ENCODE results near the gene TBXAS1.
"Not testable (repeated sequence)": the region's sequence is repeated elsewhere in the genome, so short reads cannot be mapped to it uniquely, and the experiment has no call there.

The TBXAS1 gene

DNA sequence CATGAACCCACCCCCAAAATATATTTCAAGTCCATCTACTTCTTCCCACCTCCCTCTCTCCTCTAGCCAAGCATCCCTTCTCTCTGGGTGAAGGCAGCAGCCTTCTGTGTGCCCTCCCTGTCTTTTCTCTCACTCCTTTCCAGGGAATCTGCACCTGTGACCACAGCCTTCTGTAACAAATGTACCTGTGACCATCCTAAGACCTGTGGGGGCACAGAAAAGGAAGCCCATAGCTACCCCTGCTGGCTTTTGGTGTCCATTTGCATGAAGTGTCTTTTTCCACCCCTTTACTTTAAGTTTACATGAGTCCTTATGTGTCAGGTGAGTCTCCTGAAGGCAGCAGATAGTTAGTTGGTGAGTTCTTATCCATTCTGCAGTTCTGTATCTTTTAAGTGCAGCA, 2.0 kb upstream of the TBXAS1 start:
- DNase-seq: no peak

DNA sequence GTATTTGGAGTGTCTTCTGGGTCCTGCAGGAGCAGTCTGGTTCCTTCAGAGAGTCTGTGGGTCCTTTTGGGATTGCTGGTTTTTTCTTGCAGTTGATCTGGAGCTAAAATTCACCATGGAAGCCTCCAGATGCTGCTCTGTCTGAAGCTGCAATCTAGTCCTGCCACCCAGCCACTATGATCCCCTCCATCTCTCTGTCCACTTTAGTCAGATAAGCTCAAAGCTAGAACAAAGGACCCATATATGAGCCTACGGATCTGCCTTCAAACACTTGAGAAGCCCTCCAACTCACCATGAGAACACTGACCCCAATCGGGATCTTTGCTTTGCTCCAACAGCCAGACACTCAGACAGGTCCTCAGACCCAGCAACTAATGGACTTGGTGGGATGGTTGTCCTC, 618 bp upstream of the TBXAS1 start:
- no peak for DNase-seq

DNA sequence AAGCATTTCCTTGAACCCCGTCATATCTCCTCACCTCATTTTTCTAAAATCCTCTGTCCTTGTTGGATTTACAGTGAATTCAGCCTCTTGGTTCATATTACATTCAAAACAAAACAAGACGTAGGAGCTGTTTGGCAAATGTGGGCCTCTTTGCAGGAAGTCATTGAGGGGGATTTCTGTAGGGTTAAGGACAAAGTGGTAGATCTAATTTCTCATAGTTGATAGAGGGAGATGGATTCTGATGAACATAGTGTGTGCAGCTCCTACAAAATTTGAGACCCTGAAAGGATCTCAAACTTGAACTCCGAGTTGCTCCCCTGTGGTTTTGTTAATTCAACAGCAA, 682 bp downstream of the TBXAS1 start:
- DNase-seq: no peak

DNA sequence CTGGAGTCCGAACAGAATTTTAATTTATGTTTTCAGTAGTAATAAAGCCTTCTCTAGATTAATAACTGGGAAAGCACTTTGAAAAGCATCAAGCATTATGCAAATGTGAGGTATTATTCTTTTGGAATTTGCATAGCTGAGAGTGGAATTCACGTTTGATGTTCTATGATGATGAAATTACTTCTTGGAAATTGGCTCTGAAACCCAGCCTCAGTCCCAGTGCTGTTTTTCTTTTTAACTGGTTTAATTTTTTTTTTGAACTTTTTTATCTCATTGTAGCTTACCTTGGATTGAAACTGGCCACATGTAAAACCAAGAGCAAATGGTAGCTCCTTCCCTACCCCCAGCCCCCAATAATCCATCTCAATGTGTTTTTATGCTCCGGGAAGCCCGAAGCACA, 1.2 kb downstream of the TBXAS1 start:
- DNase-seq: no peak

DNA sequence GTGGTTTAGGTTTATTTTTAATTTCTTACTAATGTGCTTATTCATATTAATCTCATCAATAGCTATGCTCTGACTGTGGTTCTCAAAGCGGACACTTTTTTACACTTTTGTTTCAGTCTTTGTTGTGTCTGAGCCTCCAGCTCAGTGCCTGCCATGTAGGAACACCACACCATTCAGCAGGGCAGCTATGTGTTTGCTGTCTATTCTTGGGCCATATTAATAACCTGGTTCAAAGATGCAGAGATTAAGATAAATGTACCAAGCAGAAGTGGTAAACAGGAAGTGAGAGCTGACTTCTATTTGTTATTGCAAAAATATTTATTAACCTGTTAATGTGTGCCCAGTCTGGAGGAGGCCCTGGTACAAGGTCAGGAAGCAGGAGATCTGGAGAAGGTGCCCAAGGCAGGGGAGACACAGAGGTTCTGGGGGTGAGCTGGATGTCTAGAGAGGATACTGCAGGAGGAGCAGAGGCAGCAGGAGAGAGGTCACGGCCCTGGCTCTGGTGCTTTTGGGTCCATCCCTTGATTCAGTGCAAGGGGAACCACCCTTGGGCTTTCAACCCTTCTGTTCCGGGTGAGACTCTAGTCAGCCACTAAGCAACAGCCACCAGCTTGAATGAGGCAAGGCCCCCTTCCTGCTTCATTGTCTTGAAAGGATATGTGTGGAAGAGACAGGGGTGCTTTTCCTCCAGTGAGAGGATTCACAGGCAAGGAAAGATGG, 1.9 kb downstream of the TBXAS1 start:
- DNase-seq: no peak

DNA sequence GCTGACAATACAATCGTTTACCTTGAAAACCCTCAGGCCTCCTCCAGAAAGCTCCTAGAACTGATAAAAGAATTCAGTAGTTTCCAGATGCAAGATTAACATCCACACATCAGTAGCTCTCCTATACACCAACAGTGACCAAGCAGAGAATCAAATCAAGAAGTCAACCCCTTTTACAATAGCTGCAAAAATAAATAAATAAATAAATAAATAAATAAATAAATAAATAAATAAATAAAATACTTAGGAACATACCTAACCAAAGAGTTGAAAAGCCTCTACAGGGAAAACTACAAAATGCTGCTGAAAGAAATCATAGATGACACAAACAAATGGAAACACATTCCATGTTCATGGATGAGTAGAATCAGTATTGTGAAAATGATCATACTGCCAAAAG, 6.8 kb downstream of the TBXAS1 start:
- DNase-seq: not testable (repeated sequence)

DNA sequence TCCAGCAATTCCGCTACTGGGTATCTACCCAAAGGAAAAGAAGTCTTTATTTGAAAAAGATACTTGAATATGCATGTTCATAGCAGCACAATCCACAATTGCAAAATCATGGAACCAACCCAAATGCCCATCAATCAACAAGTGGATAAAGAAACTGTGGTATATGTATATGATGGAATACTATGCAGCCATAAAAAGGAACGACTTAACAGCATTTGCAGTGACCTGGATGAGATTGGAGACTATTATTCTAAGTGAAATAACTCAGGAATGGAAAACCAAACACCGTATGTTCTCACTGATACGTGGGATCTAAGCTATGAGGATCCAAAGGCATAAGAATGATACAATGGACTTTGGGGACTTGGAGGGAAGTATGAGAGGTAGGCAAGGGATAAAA, 8.2 kb downstream of the TBXAS1 start:
- DNase-seq: not testable (repeated sequence)

DNA sequence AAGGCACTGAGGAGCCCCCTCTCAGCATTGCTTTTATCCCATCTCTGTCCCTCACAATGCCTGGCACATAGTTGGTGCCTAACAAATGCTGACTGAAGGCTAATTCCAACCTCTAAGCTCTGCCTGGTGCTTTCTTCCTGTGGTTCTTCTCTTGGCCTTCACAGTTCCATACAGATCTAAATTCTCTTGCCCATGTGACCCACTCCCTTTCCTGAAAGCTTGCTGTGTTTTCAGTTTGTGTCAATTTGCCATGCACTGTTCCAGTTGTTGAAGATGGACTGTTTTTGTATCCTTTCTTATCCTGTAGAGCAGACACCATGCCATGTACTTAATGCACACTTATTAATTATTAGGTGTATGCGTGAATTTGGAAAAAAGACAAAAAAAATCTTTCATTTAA, 9.2 kb downstream of the TBXAS1 start:
- no peak for DNase-seq

DNA sequence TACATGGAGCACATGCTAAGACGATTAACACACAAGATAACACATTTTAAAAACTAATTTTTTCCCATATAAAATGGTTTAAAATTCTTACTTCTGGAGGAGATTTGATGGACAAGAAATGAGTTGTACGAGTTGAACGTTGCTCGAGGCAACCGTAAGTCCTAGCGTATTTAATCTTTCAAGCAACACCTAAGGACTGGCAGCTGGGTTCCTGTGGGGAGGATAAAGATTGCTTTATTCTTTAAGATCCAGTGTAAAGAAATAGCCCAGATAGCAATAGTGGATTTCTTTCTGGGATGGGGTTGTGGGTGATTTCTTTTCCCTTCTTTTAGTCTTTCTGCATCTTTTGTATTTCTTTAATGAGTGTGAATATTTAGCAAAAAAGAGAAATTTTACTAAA, 9.8 kb downstream of the TBXAS1 start:
- no peak for DNase-seq

DNA sequence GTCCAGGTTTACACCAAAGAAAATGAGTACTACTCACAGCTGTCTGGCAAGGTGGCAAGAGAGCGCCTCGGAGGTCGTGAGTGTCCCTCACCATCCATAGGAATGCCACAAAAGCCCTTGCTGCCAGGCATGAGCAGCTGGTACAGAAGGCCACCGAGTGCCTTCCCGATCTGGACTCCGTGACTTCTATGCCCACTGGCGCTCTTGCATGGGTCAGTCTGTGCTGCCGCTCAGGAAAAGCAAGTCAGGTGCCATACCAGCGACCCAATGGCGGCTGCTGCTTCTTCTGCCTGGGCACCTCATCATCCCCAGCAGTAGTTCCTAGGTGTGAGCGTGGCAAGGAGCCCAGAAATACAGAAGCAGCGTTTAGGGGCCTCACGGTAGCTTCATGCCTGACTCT, 11.7 kb downstream of the TBXAS1 start:
- DNase-seq: no peak

DNA sequence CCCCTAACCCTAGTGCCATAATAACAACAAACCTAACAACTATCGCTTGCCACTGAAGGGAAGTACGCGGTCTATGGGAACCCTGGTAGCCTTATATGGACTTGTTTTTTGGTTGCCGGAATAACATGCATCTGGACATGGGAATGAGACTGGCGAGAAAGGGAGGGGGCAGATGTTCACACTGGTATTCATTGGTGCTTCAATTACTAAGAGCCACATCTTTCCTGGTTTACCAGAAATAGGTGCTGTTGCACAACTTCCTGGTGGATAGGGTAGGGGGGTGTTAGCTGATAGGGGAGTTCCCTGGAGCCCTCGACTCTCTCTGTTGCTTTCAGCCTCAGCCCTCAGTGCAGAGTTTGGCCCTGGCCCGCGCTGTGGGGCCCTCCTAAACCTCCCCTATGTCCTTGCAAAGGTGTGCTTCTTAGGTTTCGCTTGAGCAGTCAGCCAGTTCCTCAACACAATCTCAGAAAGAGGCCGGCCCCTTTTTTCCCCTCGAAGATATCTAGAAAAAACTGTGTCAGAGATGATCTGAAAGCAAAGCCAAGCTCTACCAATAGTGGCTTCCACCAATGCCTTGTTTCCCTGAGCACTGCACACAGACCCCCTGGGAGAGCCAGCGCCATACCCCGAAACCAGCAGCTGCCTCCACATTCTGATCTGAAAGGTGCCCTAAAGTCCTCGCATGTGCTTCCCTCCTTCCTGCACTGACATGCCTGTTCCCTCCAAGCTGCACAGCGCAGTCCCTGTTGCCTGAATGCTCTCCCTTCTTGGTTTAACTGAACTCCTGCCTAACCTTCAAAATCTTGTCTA, 13.5 kb downstream of the TBXAS1 start:
- no peak for DNase-seq

DNA sequence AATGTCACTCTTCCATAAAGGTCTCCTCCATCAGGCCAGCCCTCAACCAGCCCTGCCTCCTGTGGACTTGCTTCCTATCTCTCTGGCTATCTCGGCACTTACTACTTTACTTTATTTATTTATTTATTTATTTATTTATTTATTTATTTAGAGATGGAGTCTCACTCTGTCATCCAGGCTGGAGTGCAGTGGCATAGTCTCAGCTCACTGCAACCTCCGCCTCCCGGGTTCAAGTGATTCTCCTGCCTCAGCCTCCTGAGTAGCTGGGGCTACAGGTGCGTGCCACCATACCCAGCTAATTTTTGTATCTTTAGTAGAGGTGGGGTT, 14.1 kb downstream of the TBXAS1 start:
- not testable (repeated sequence) for DNase-seq

DNA sequence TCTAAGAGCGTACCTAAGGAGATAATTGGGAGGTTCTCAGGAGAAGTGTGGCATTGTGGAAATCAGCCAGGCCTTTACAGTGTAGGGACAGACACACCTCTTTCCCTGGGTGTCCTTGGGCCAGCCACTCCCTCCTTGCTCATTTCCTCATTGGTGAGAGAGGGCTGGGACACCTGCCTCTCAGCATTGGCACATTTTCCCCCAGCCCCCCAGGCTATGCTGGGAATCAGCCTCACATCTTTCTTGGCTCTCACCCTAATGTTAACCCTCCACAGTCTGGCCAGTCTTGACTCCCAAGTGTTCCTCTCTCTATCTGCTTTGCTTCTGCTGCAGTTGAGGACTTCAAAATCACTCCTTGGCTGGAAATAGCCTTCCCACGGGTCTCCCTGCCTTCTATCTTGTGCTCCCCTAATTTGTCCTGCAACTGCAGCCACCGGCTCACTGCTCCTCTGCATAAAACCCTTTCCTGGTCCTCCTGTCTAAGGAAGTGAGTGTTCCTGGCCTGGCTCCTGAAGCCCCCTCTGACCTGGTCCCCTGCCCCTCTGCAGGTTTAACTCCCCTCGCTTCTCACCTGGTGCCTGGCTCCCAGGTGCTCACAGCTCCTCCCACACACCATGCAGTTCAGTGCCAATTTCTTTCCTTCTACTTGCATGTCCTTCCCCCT, 15.8 kb downstream of the TBXAS1 start:
- DNase-seq: no peak

DNA sequence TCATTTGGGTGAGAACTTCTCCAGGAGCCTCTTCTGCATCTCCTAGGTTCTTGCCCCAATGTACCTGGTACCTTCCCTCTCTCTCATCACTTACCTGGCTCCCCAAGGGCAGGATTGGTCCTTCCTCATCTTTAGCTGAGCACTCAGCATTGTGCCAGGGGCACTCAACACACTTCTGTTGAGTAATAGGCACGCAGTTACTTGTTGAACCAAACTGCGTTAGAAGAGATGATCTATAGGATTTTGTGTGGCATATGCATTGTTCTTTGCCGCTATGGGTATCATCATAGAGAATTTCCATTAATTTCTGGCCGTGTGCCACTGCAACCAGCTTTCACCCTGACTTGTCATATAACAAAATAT, 16.4 kb downstream of the TBXAS1 start:
- no peak for DNase-seq

DNA sequence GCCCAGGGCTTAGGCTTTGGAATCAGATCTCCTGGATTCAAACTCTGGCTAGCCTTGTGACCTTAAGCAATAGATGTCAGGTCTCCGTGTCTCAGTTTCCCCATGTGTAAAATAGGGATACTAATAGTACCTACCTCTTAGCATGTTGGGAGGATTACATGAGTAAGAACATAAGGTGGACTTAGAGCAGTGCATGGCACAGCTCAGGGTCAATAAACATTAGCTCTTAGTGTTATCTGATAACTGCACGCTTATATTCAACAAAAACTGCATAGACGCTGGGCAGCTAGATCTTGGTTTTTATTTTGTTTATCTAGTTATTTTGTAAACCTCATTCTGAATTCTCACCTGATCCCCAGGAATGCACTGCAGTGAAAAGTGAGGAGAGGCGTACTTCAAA, 17.2 kb downstream of the TBXAS1 start:
- no peak for DNase-seq

DNA sequence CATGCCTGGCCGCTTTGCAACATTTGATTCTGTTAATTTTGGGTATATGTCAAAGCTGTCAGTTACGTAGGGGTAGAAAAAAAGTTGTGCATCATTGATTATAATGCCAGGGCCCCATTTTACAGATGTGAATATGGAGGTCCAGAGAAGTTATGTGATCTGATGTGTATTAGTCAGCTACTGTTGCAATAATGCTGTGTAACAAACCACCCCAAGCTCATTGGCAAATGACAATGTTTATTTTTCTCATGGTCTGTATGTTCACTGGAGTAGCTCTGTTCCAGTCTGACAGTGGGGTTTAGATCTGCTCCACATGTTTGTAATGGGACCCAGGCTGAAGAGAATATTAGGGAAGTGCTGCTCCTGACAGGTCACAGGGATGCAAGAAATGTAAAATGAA, 19.2 kb downstream of the TBXAS1 start:
- no peak for DNase-seq

DNA sequence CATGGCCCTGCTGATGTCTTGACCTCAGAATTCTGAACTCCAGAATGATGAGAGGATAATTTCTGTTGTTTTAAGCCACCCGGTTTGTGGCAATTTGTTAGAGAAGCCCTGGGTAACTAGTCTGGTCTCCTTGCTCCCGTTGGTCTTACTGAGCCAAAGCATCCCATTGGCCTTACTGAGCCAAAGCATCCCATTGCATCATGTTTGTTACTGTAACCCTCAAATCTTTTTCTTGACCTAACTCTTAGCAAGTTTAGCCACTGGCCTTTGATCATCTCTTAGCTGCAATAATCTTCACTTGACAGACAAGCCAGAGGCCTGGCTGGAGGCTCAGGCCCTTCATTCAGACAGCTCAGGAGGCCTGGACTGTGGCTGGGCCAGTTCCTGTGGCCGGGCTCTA, 21.8 kb downstream of the TBXAS1 start:
- DNase-seq: no peak

DNA sequence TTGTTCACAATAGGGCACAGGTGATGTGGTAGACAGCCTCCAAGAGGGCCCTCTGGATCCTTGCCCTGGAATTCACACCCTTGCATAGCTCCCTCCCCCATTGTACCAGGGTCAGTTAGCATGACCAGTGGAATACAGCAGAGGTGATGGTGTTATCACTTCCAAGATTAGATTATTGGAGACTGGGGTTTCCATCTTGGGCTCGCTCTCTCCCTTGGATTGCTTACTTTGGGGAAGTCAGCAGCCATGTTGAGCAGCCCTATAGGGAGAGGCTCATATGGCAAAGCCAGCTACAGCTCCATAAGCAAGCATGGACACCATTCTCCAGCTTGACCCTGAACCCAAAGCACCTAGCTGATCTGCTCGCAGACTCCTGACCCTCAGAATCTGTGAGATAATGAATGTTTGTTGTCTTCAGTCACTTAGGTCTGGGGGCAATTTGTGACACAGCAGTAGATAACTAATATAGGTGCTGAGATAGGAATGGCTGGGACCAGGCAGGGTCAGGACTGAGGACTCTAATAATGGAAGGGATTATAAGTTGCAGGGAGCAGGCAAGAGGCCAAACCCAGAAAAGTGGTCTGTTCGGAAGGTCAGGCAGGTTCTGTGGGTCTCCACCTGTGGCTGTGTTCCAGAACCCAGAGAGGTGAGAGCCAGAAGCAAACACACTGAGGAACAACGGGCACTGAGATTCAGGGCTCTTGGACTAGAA, 22.9 kb downstream of the TBXAS1 start:
- no peak for DNase-seq

DNA sequence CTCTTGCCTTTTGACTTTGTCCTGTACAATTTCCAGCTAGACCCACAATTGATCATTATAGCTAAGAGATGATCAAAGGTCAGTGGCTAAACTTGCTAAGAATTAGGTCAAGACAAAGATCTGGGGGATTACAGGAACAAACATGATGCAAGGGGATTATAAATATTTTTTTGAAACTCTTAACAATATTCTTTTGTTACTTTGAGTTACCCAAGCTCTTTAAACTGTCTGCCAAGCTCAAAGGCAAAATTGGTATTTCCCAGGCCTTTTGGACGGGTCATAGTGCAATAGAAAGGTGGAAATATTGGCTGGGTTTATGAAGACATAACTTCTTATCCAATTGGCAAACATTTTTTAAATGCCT, 23.4 kb downstream of the TBXAS1 start:
- no peak for DNase-seq

DNA sequence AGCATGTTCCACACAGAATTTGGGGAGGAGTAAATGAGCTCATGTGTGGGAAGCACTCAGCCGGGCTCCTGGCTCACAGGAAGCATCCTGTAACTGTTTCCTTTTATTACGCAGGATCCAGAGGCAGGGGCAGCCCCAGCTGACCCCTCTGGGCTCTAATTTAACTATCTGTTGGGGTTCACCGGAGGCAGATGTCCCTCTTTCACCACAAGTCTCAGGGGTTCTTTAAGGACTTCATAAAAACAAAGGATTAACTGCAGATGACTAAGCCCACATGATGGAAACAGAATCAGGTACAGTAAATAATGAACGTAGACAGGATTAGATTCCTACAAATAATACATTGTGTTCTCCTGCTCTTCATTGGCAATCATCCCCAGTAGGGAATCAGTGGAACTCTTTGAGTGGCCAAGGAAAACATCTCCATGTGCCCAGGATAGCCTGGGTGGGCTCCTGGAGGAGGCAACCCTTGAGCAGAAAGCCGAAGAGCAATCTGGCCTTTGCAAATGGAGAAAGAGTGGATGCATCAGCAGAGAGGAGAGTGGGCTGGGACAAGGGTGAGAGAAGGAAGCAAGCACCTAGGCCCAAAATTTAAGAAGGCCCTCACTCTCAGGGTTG, 24.6 kb downstream of the TBXAS1 start:
- DNase-seq: no peak

DNA sequence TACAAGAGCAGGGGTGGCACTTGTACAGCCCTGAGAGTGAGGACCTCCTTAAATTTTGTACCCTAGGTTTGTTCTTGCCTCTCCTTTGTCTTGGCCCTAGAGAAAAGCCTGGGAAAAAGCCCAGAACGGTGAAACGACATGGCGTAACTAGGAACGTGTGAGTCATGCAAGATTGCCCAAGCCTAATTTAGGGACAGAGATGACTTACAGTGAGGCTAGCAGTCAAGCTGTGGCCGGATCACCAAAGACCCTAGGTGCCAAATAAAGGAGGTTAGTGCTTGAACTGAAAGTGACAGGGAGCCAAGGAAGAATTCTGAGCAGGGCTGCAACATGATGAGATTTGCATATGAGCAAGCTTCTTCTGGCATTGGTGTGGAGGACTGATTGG, 25.1 kb downstream of the TBXAS1 start:
- no peak for DNase-seq

DNA sequence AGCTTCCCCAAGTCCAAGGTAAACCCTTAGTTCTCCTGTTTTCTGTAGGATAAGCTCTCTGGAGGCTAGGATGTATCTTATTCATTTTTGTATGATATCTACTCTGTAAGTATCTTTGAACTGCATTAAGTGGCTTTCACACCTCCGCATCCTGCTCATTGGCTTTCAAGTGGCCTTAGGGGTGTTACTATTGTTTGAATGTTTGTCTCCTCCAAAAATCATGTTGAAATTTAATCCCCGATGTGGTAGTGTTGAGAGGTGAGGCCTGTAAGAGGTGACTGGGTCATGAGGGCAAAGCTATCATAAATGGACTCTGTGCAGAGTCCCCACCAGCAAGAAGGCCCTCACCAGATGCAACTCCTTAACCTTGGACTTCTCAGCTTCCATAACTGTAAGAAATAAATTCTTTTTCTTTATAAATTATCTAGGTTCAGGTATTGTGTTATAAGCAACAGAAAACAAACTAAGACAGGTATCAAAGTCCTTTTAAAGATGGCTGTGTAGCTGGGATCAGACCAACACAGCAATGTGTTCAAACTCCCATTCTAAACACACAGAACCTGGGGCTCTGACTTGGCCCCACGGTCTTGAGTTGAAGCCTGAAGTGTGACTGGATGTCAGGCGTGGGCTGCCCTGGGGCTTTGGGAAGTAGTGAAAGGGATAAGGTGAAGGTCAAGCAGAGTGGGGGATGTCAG, 25.9 kb downstream of the TBXAS1 start:
- DNase-seq: no peak
